Progenitor cell of endocrine pancreas (in vitro differentiated cells): ENCODE data around the gene GRID2. TPM values are rescaled to one million over a fixed set of nuclear protein-coding genes. Genes with fewer than 3 reads are reported as not detected.

ENCODE experiments used
- DNase-seq: peaks from one replicate; pipeline ENCODE4 v3.0.0; 2021; ENCODE audit warnings: low spot score; ENCODE audit not compliant: unreplicated experiment
- H3K27ac Mint-ChIP-seq: 2 replicates; pipeline ENCODE4 v1.8.0; 2021; ENCODE audit warnings: mild to moderate bottlenecking, moderate library complexity, mixed read lengths
- H3K27me3 Mint-ChIP-seq: 2 replicates; pipeline ENCODE4 v1.8.0; 2021; ENCODE audit warnings: mixed read lengths
- H3K36me3 Mint-ChIP-seq: 2 replicates; pipeline ENCODE4 v1.8.0; 2022; ENCODE audit warnings: mixed read lengths; ENCODE audit not compliant: insufficient read depth
- H3K4me1 Mint-ChIP-seq: 2 replicates; pipeline ENCODE4 v1.8.0; 2021; ENCODE audit warnings: low read depth, mixed read lengths
- H3K4me3 Mint-ChIP-seq: 2 replicates; pipeline ENCODE4 v1.8.0; 2021; ENCODE audit warnings: low read depth, mild to moderate bottlenecking, moderate library complexity, mixed read lengths
- H3K9me3 Mint-ChIP-seq: 2 replicates; pipeline ENCODE4 v1.8.0; 2021; ENCODE audit warnings: low read depth, mixed read lengths
- CTCF ChIP-seq: fragments of 200-600 bp; sonication (generic); IDR thresholded peaks from one replicate; pipeline ENCODE4 v1.5.0; 2021; ENCODE audit warnings: antibody characterized with exemption, mild to moderate bottlenecking; ENCODE audit not compliant: unreplicated experiment
- total RNA-seq: library from RNA; stranded (reverse); gene quantifications from 2 replicates; pipeline ENCODE4 v1.2.1, GENCODE V29; 2021

Gene GRID2
- total RNA-seq, 1 donor from 2014 or later = 0.69 TPM

GRCh38 chr4:92357966-92358365 lies 54.2 kb downstream of the GRID2 start:
- TF ChIP-seq CTCF = no peak
- H3K36me3 Mint-ChIP-seq = no peaks in the 10 kb centered on the region
- no peak overlapping the region for H3K27ac Mint-ChIP-seq
- DNase-seq = no peak
- no peaks in the 10 kb centered on the region for H3K27me3 Mint-ChIP-seq
- peaks cover 4% of the 10 kb centered on the region for H3K4me1 Mint-ChIP-seq
- no peak overlapping the region for H3K4me3 Mint-ChIP-seq
- no peaks in the 10 kb centered on the region for H3K9me3 Mint-ChIP-seq

GRCh38 chr4:92359491-92359890 lies 55.7 kb downstream of the GRID2 start:
- H3K4me1 Mint-ChIP-seq = peaks cover 4% of the 10 kb centered on the region
- TF ChIP-seq CTCF = no peak
- H3K27ac Mint-ChIP-seq = no peak overlapping the region
- no peak overlapping the region for H3K4me3 Mint-ChIP-seq
- no peak for DNase-seq
- no peaks in the 10 kb centered on the region for H3K9me3 Mint-ChIP-seq
- H3K27me3 Mint-ChIP-seq = no peaks in the 10 kb centered on the region
- H3K36me3 Mint-ChIP-seq = no peaks in the 10 kb centered on the region

GRCh38 chr4:92362028-92362427 lies 58.3 kb downstream of the GRID2 start:
- H3K27ac Mint-ChIP-seq = no peak overlapping the region
- no peaks in the 10 kb centered on the region for H3K27me3 Mint-ChIP-seq
- peaks cover 1% of the 10 kb centered on the region for H3K4me1 Mint-ChIP-seq
- DNase-seq = no peak
- no peaks in the 10 kb centered on the region for H3K36me3 Mint-ChIP-seq
- TF ChIP-seq CTCF = no peak
- no peak overlapping the region for H3K4me3 Mint-ChIP-seq
- H3K9me3 Mint-ChIP-seq = no peaks in the 10 kb centered on the region

- DNase-seq = no peak
- H3K36me3 Mint-ChIP-seq = no peaks in the 10 kb centered on the region
- H3K27ac Mint-ChIP-seq = no peak overlapping the region
- H3K27me3 Mint-ChIP-seq = no peaks in the 10 kb centered on the region
- H3K4me1 Mint-ChIP-seq = no peaks in the 10 kb centered on the region
- H3K9me3 Mint-ChIP-seq = no peaks in the 10 kb centered on the region
- no peak for TF ChIP-seq CTCF
- H3K4me3 Mint-ChIP-seq = no peak overlapping the region
Observed at GRCh38 chr4:92368653-92369052, 64.9 kb downstream of the GRID2 start.

- Mint-ChIP-seq H3K9me3 (peaks cover 7% of the 10 kb centered on the region), H3K36me3 (peaks cover 5% of the 10 kb centered on the region), H3K4me3 (no peak overlapping the region), H3K4me1 (no peaks in the 10 kb centered on the region), H3K27ac (no peak overlapping the region), H3K27me3 (no peaks in the 10 kb centered on the region)
- DNase-seq = no peak
- TF ChIP-seq CTCF = no peak
Observed at GRCh38 chr4:92381616-92382015, 77.8 kb downstream of the GRID2 start.
